B cell (primary cell): ENCODE results near the gene ZNF618.

ENCODE experiments used
- CTCF ChIP-seq: fragments of 200-600 bp; IDR thresholded peaks from one replicate; pipeline ENCODE4 v1.8.0; 2022; ENCODE audit warnings: antibody characterized with exemption, mild to moderate bottlenecking
- EZH2 ChIP-seq: IDR thresholded peaks from 2 replicates; pipeline ENCODE4 v1.6.1; 2012; ENCODE audit warnings: borderline replicate concordance, low read depth, mild to moderate bottlenecking, moderate library complexity, low read length; ENCODE audit not compliant: insufficient read depth, poor library complexity, severe bottlenecking

DNA sequence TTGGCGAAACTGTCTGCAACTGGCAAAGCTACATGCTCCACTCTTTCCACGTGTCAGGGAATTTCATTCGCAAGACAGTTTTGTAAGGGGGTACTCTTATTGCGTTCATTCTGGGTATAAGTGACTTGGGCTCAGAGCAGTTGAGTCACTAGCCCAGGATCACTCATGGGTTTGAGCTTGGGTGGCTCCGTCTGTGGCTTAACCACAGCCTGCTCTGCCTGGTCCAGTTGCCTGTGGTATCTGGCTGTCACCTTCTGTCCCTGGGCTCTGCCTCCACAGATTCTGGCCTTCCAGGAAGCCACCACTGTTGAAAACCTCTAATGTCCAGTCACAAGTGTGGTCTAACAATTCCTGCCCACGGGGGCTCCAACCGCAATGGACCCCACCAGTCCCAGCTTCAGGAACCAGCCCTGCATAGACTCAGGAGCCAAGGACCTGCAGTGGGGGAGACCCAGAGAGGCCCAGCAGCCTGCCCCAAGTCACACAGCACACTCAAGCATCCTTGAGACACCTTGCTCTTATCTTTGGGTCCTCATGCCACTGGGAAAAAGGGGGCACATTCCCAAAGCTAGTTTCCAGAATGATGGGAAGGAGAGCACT is 212.6 kb downstream of the ZNF618 start:
- TF ChIP-seq CTCF, result no peak
- no peak for TF ChIP-seq EZH2
